B cell (primary cell): Measurements from ENCODE around the gene DAO.

Experiments used
- CTCF ChIP-seq: fragments of 200-600 bp; IDR thresholded peaks from one replicate; pipeline ENCODE4 v1.8.0; 2022; ENCODE audit warnings: antibody characterized with exemption, mild to moderate bottlenecking
- EZH2 ChIP-seq: IDR thresholded peaks from 2 replicates; pipeline ENCODE4 v1.6.1; 2012; ENCODE audit warnings: borderline replicate concordance, low read depth, mild to moderate bottlenecking, moderate library complexity, low read length; ENCODE audit not compliant: insufficient read depth, poor library complexity, severe bottlenecking

GRCh38 chr12:108875682-108876361 is 4.1 kb upstream of the DAO start:
- TF ChIP-seq EZH2 (no peak), CTCF (no peak)
